Endothelial cell of umbilical vein (primary cell): ENCODE data around the gene DGCR8. TPM values are rescaled to one million over a fixed set of nuclear protein-coding genes. Genes with fewer than 3 reads are reported as not detected.

Experiments
- BruUV-seq: library from RNA; stranded (reverse); fragments of 400-500 nt; replicated peaks from 2 replicates; lab custom pipeline; 2021; lab: Mats Ljungman, UMichigan
- CTCF ChIA-PET: fragments of 300-600, 350-600 bp; sonication (Branson Sonifier 250); formaldehyde crosslinking; loops from one replicate; lab custom pipeline; 2021; ENCODE audit warnings: antibody characterized with exemption, inconsistent platforms; lab: Charles Lee
- POLR2A ChIA-PET: fragments of 300-600, 350-600 bp; sonication (Branson Sonifier 250); formaldehyde crosslinking; loops from one replicate; lab custom pipeline; 2021; ENCODE audit warnings: antibody characterized with exemption, inconsistent platforms; lab: Charles Lee
- DNase-seq: peaks from one replicate; pipeline ENCODE4 v3.0.0-alpha.2; 2011; ENCODE audit warnings: low read depth, low spot score
- FAIRE-seq: peaks from 2 replicates; lab custom pipeline; 2011; peaks lifted over from hg19 to GRCh38; lab: Jason Lieb, UNC
- H2AFZ ChIP-seq: 2 replicates; pipeline ENCODE4 v1.6.0; 2012; ENCODE audit warnings: low read depth, low read length, control low read depth, inconsistent platforms
- H3K27ac ChIP-seq: 2 replicates; pipeline ENCODE4 v1.5.1; 2011; ENCODE audit warnings: low read depth, mild to moderate bottlenecking, control low read depth, low read length, moderate library complexity; ENCODE audit not compliant: insufficient read depth
- H3K27me3 ChIP-seq, 2 experiments: 2 replicates each; pipeline versions ENCODE4 v1.6.0 to v1.6.1; 2011; ENCODE audit warnings: low read length in 2 of 2, mixed read lengths in 1 of 2; ENCODE audit not compliant: control insufficient read depth in 2 of 2, insufficient read depth in 2 of 2
- H3K36me3 ChIP-seq, 2 experiments: 2 replicates in 1 of 2; 3 replicates in 1 of 2; pipeline ENCODE4 v1.5.1; 2011; ENCODE audit warnings: low read length in 2 of 2, mild to moderate bottlenecking in 1 of 2, moderate library complexity in 1 of 2; ENCODE audit not compliant: control insufficient read depth in 2 of 2, insufficient read depth in 2 of 2; ENCODE audit errors: extremely low read depth in 1 of 2
- H3K4me1 ChIP-seq: 3 replicates; pipeline ENCODE4 v1.5.1; 2011; ENCODE audit warnings: mild to moderate bottlenecking, low read length; ENCODE audit not compliant: control insufficient read depth, insufficient read depth; ENCODE audit errors: extremely low read depth
- H3K4me2 ChIP-seq: 2 replicates; pipeline ENCODE4 v1.6.1; 2011; ENCODE audit warnings: low read length, control low read depth, mixed read lengths; ENCODE audit not compliant: insufficient read depth
- H3K4me3 ChIP-seq, 3 experiments: fragments of 200-600 bp in 1 of 3; sonication (generic), shearing (Covaris generic) in 1 of 3; replicated peaks in 1 of 3; 2 replicates each; pipeline ENCODE4 v1.5.1; 2011 to 2016; ENCODE audit warnings: control low read depth in 3 of 3, low read length in 3 of 3, mild to moderate bottlenecking in 2 of 3, inconsistent platforms in 1 of 3, low read depth in 1 of 3, moderate library complexity in 1 of 3; ENCODE audit not compliant: insufficient read depth in 1 of 3
- H3K79me2 ChIP-seq: 2 replicates; pipeline ENCODE4 v1.6.0; 2012; ENCODE audit warnings: low read length, inconsistent platforms; ENCODE audit not compliant: control insufficient read depth, insufficient read depth
- H3K9ac ChIP-seq: replicated peaks from 2 replicates; pipeline ENCODE3; 2011; ENCODE audit warnings: low read length, control low read depth; ENCODE audit not compliant: insufficient read depth; ENCODE audit errors: extremely low read depth
- H3K9me1 ChIP-seq: replicated peaks from 3 replicates; pipeline ENCODE4 v1.6.0; 2011; ENCODE audit warnings: mild to moderate bottlenecking, low read length; ENCODE audit not compliant: control insufficient read depth, insufficient read depth; ENCODE audit errors: extremely low read depth
- H3K9me3 ChIP-seq: replicated peaks from 2 replicates; pipeline ENCODE4 v1.5.1; 2012; ENCODE audit warnings: low read length, inconsistent platforms; ENCODE audit not compliant: control insufficient read depth, insufficient read depth
- H4K20me1 ChIP-seq: replicated peaks from 2 replicates; pipeline ENCODE3; 2011; ENCODE audit warnings: mild to moderate bottlenecking, low read length; ENCODE audit not compliant: control insufficient read depth, insufficient read depth; ENCODE audit errors: extremely low read depth
- CTCF ChIP-seq, 2 donors: IDR thresholded peaks; 1 replicate in 1 of 2; 2 replicates in 1 of 2; pipeline ENCODE4 v1.5.1; 2011; ENCODE audit warnings: low read length in 2 of 2, mild to moderate bottlenecking in 2 of 2, moderate library complexity in 2 of 2, control low read depth in 1 of 2, inconsistent platforms in 1 of 2, low read depth in 1 of 2; ENCODE audit not compliant: insufficient read depth in 1 of 2; ENCODE audit errors: extremely low read depth in 1 of 2
- EZH2 ChIP-seq: IDR thresholded peaks from 2 replicates; pipeline ENCODE4 v1.6.1; 2012; ENCODE audit warnings: borderline replicate concordance, low read depth, mild to moderate bottlenecking, moderate library complexity, low read length, inconsistent platforms; ENCODE audit not compliant: severe bottlenecking
- FOS ChIP-seq: IDR thresholded peaks from 2 replicates; pipeline ENCODE4 v1.6.1; 2011; ENCODE audit warnings: mild to moderate bottlenecking, low read length, moderate library complexity, borderline replicate concordance; ENCODE audit not compliant: insufficient read depth
- GATA2 ChIP-seq: IDR thresholded peaks from 2 replicates; pipeline ENCODE4 v1.7.0; 2011; ENCODE audit warnings: low read depth, mild to moderate bottlenecking, moderate library complexity, mixed read lengths, low read length; ENCODE audit not compliant: insufficient read length, insufficient read depth
- JUN ChIP-seq: IDR thresholded peaks from 2 replicates; pipeline ENCODE4 v1.6.1; 2011; ENCODE audit warnings: borderline replicate concordance, low read depth; ENCODE audit not compliant: insufficient read length, insufficient read depth
- MAX ChIP-seq: IDR thresholded peaks from 2 replicates; pipeline ENCODE4 v1.6.1; 2011; ENCODE audit not compliant: insufficient read depth, insufficient read length
- MYC ChIP-seq: IDR thresholded peaks from one replicate; pipeline ENCODE4 v1.6.1; 2011; ENCODE audit warnings: mild to moderate bottlenecking, low read depth, low read length
- POLR2A ChIP-seq: IDR thresholded peaks from 2 replicates; pipeline ENCODE4 v1.6.1; 2012; ENCODE audit warnings: low read depth, mild to moderate bottlenecking, control low read depth, low read length
- POLR2AphosphoS5 ChIP-seq: IDR thresholded peaks from 2 replicates; pipeline ENCODE4 v1.6.1; 2012; ENCODE audit warnings: low read depth, mild to moderate bottlenecking, control low read depth, low read length, moderate library complexity; ENCODE audit not compliant: insufficient read depth
- dilution Hi-C: fragments of 300-500 bp; cut with MboI; formaldehyde crosslinking; loops from one replicate; pipeline ENCODE4 v1.15.0; 2019; ENCODE audit warnings: low sequenced_read_pairs; ENCODE audit not compliant: extremely low pct_ligation_motif_present
- intact Hi-C: fragments of 100-400 bp; cut with micrococcal nuclease; formaldehyde crosslinking; loops from one replicate; pipeline ENCODE4 v1.10.0; 2022
- polyA plus RNA-seq, 4 experiments: library from polyadenylated mRNA; depleted of rRNA in 3 of 4; stranded (reverse) in 3 of 4; unstranded in 1 of 4; fragments of >200 nt; gene quantifications; 2 replicates each; pipeline versions ENCODE4 v1.2.1 to v1.2.3, GENCODE V29; 2011 to 2012; ENCODE audit warnings: missing spikeins in 1 of 4
- total RNA-seq: library from RNA; stranded (reverse); gene quantifications from 2 replicates; pipeline ENCODE4 v1.2.3, GENCODE V29; 2021

Gene DGCR8
- total and polyA plus RNA-seq, 2 donors (not counting 3 experiments of a cell fraction or from before 2014, with no cell fraction given): 32.7 to 64.2 TPM

GRCh38 chr22:20099099-20099711, 19.2 kb downstream of the DGCR8 start:
- intact Hi-C loops (no loop called here), dilution Hi-C loops (no loop called here)
- H2AFZ ChIP-seq: no peak overlapping the region
- DNase-seq: no peak
- peaks cover 50% of the 10 kb centered on the region for H3K79me2 ChIP-seq
- no peak overlapping the region for H3K9ac ChIP-seq
- TF ChIP-seq CTCF (IDR thresholded peaks at IDR 0.05; ENCODE audit: extremely low read depth in 1 of 2, insufficient read depth in 1 of 2, low read depth in 1 of 2, low read length in 2 of 2) (no peak), POLR2A (no peak), POLR2AphosphoS5 (no peak), MAX (no peak), EZH2 (no peak), JUN (no peak), GATA2 (no peak), FOS (no peak), MYC (no peak)
- no peaks in the 10 kb centered on the region for H3K4me1 ChIP-seq
- POLR2A ChIA-PET: no interaction called here
- no peak overlapping the region for H3K4me2 ChIP-seq
- no peaks in the 10 kb centered on the region for H4K20me1 ChIP-seq
- H3K36me3 ChIP-seq: peaks cover 45 to 46% of the 10 kb centered on the region in 2 experiments
- no peak overlapping the region for H3K4me3 ChIP-seq
- no peaks in the 10 kb centered on the region for H3K9me3 ChIP-seq
- no peak overlapping the region for H3K27ac ChIP-seq
- CTCF ChIA-PET: no interaction called here
- no peaks in the 10 kb centered on the region for H3K9me1 ChIP-seq
- no peaks in the 10 kb centered on the region for H3K27me3 ChIP-seq
- FAIRE-seq: no peak
- BruUV-seq: no TSS peak
